ENCODE measurements around the gene SLC5A6. TPM values are rescaled to one million over a fixed set of nuclear protein-coding genes. Genes with fewer than 3 reads are reported as not detected.

Gene SLC5A6
- polyA plus RNA-seq, 1 donor (not counting 4 experiments of a cell fraction or from before 2014, with no cell fraction given): 60.4 TPM

GRCh38 chr2:27258051-27258450 is 46.0 kb upstream of the SLC5A6 start:
- DNase-seq (ENCODE audit: low read depth, low spot score): no peak
- H3K36me3 ChIP-seq (ENCODE audit: control insufficient read depth in 2 of 2, extremely low read depth in 1 of 2, insufficient read depth in 2 of 2, low read length in 2 of 2): no peaks in the 10 kb centered on the region
- peaks cover 59% of the 10 kb centered on the region for H3K27me3 ChIP-seq (ENCODE audit: control insufficient read depth, extremely low read depth, insufficient read depth, low read length)
- dilution Hi-C loops (cut with MboI; ENCODE audit: extremely low pct_ligation_motif_present, low sequenced_read_pairs): no loop called here
- H3K27ac ChIP-seq (ENCODE audit: control insufficient read depth, insufficient read depth, low read length): no peak overlapping the region
- no peak overlapping the region for H3K4me3 ChIP-seq (ENCODE audit: control insufficient read depth in 2 of 3, extremely low read depth in 1 of 3, insufficient read depth in 2 of 3, low read depth in 1 of 3, low read length in 3 of 3)
- FAIRE-seq: no peak
- peaks cover 5% of the 10 kb centered on the region for H3K4me1 ChIP-seq (ENCODE audit: control insufficient read depth, extremely low read depth, insufficient read depth, low read length)
- H3K9ac ChIP-seq (ENCODE audit: control insufficient read depth, extremely low read depth, insufficient read depth, low read length): no peak overlapping the region
- no peak overlapping the region for H2AFZ ChIP-seq (ENCODE audit: control insufficient read depth, low read length)
- no peaks in the 10 kb centered on the region for H4K20me1 ChIP-seq (ENCODE audit: control insufficient read depth, extremely low read depth, insufficient read depth, low read length)
- H3K9me3 ChIP-seq (ENCODE audit: control insufficient read depth, low read depth, low read length): no peaks in the 10 kb centered on the region
- no peak overlapping the region for H3K4me2 ChIP-seq (ENCODE audit: control insufficient read depth, extremely low read depth, insufficient read depth, low read depth, low read length)
- H3K9me1 ChIP-seq (ENCODE audit: control insufficient read depth, extremely low read depth, insufficient read depth, low read length): no peaks in the 10 kb centered on the region
- H3K79me2 ChIP-seq (ENCODE audit: control insufficient read depth, insufficient read depth, low read length): no peaks in the 10 kb centered on the region
- TF ChIP-seq EZH2 (IDR thresholded peaks at IDR 0.05; ENCODE audit: low read length) (no peak), CTCF (optimal IDR thresholded peaks at IDR 0.05 in 1 of 3, IDR thresholded peaks at IDR 0.05 in 1 of 3, conservative IDR thresholded peaks at IDR 0.05 in 1 of 3; ENCODE audit: extremely low read depth in 1 of 3, insufficient read depth in 2 of 3, low read length in 3 of 3) (no peak)

- Histone ChIP-seq H3K27ac (ENCODE audit: control insufficient read depth, insufficient read depth, low read length) (no peak overlapping the region), H3K4me3 (ENCODE audit: control insufficient read depth in 2 of 3, extremely low read depth in 1 of 3, insufficient read depth in 2 of 3, low read depth in 1 of 3, low read length in 3 of 3) (no peak overlapping the region), H4K20me1 (ENCODE audit: control insufficient read depth, extremely low read depth, insufficient read depth, low read length) (no peaks in the 10 kb centered on the region), H3K27me3 (ENCODE audit: control insufficient read depth, extremely low read depth, insufficient read depth, low read length) (peaks cover 49% of the 10 kb centered on the region), H3K9me3 (ENCODE audit: control insufficient read depth, low read depth, low read length) (no peaks in the 10 kb centered on the region), H3K4me2 (ENCODE audit: control insufficient read depth, extremely low read depth, insufficient read depth, low read depth, low read length) (no peak overlapping the region), H3K36me3 (ENCODE audit: control insufficient read depth in 2 of 2, extremely low read depth in 1 of 2, insufficient read depth in 2 of 2, low read length in 2 of 2) (no peaks in the 10 kb centered on the region), H2AFZ (ENCODE audit: control insufficient read depth, low read length) (no peak overlapping the region), H3K79me2 (ENCODE audit: control insufficient read depth, insufficient read depth, low read length) (no peaks in the 10 kb centered on the region), H3K9me1 (ENCODE audit: control insufficient read depth, extremely low read depth, insufficient read depth, low read length) (no peaks in the 10 kb centered on the region), H3K4me1 (ENCODE audit: control insufficient read depth, extremely low read depth, insufficient read depth, low read length) (peaks cover 2% of the 10 kb centered on the region), H3K9ac (ENCODE audit: control insufficient read depth, extremely low read depth, insufficient read depth, low read length) (no peak overlapping the region)
- TF ChIP-seq CTCF (optimal IDR thresholded peaks at IDR 0.05 in 1 of 3, IDR thresholded peaks at IDR 0.05 in 1 of 3, conservative IDR thresholded peaks at IDR 0.05 in 1 of 3; ENCODE audit: extremely low read depth in 1 of 3, insufficient read depth in 2 of 3, low read length in 3 of 3) (no peak), EZH2 (IDR thresholded peaks at IDR 0.05; ENCODE audit: low read length) (no peak)
- FAIRE-seq (no peak), DNase-seq (ENCODE audit: low read depth, low spot score) (no peak)
- dilution Hi-C loops (cut with MboI; ENCODE audit: extremely low pct_ligation_motif_present, low sequenced_read_pairs): no loop called here
Measured at GRCh38 chr2:27256855-27257454, 44.9 kb upstream of the SLC5A6 start.

Measured in keratinocyte (primary cell).